GM12878 (cell line): ENCODE data around the gene OGDHL. TPM values are rescaled to one million over a fixed set of nuclear protein-coding genes. Genes with fewer than 3 reads are reported as not detected.

Experiments used
- ATAC-seq: fragments of 200-7000 bp; cut with Tn5 transposase; 3 replicates; pipeline ENCODE4 v1.9.1; 2020; ENCODE audit warnings: mild to moderate bottlenecking, moderate library complexity
- BruUV-seq: library from RNA; stranded (reverse); fragments of 400-500 nt; replicated peaks from 2 replicates; lab custom pipeline; 2021; lab: Mats Ljungman, UMichigan
- CTCF ChIA-PET: fragments of 300-600 bp; sonication (Branson Sonifier 250); formaldehyde crosslinking; extraction: SDS; loops from one replicate; lab custom pipeline; 2021; ENCODE audit warnings: inconsistent platforms; lab: Yijun Ruan, JAX
- POLR2A ChIA-PET: fragments of 350-600 bp; formaldehyde crosslinking; extraction: SDS; loops from one replicate; lab custom pipeline; 2021; ENCODE audit warnings: inconsistent platforms; lab: Charles Lee
- RAD21 ChIA-PET: fragments of 300-600 bp; sonication (Branson Sonifier 250); formaldehyde crosslinking; loops from one replicate; lab custom pipeline; 2023; ENCODE audit warnings: antibody characterized with exemption; ENCODE audit not compliant: unreplicated experiment; lab: Charles Lee
- SMC1A ChIA-PET: fragments of 300-600 bp; sonication (Branson Sonifier 250); formaldehyde crosslinking; loops from one replicate; lab custom pipeline; 2023; ENCODE audit not compliant: unreplicated experiment, uncharacterized antibody; lab: Charles Lee
- DNase-seq: peaks from one replicate; pipeline ENCODE4 v3.0.0-alpha.2; 2011; ENCODE audit warnings: low read depth, low spot score
- FAIRE-seq: peaks from 3 replicates; lab custom pipeline; 2011; peaks lifted over from hg19 to GRCh38; lab: Jason Lieb, UNC
- H2AFZ ChIP-seq: 2 replicates; pipeline ENCODE4 v1.6.0; 2011; ENCODE audit warnings: low read depth, low read length, control low read depth; ENCODE audit not compliant: control insufficient read depth
- H3K27ac ChIP-seq: 2 replicates; pipeline ENCODE4 v1.5.1; 2011; ENCODE audit warnings: control low read depth; ENCODE audit not compliant: control insufficient read depth, insufficient read depth
- H3K27me3 ChIP-seq, 2 experiments: replicated peaks in 1 of 2; 2 replicates each; pipeline versions ENCODE4 v1.6.0 to v1.6.1; 2011; ENCODE audit warnings: low read length in 1 of 2; ENCODE audit not compliant: control insufficient read depth in 2 of 2, insufficient read depth in 2 of 2
- H3K36me3 ChIP-seq, 2 experiments: 2 replicates each; pipeline ENCODE4 v1.5.1; 2011; ENCODE audit warnings: low read length in 1 of 2; ENCODE audit not compliant: control insufficient read depth in 2 of 2, insufficient read depth in 2 of 2
- H3K4me1 ChIP-seq: 2 replicates; pipeline ENCODE4 v1.6.1; 2011; ENCODE audit warnings: mild to moderate bottlenecking, low read length, moderate library complexity, mixed read lengths; ENCODE audit not compliant: control insufficient read depth, insufficient read depth
- H3K4me2 ChIP-seq: 2 replicates; pipeline ENCODE4 v1.6.0; 2011; ENCODE audit warnings: control low read depth; ENCODE audit not compliant: control insufficient read depth, insufficient read depth
- H3K4me3 ChIP-seq: fragments of 200-600 bp; sonication (generic); 2 replicates; pipeline ENCODE4 v1.5.1; 2016
- H3K79me2 ChIP-seq: 2 replicates; pipeline ENCODE4 v1.6.0; 2011; ENCODE audit warnings: low read length; ENCODE audit not compliant: control insufficient read depth, insufficient read depth
- H3K9ac ChIP-seq: 2 replicates; pipeline ENCODE4 v1.8.0; 2011; ENCODE audit warnings: low read length, control low read depth, mixed read lengths; ENCODE audit not compliant: control insufficient read depth, insufficient read depth
- H3K9me3 ChIP-seq: replicated peaks from 3 replicates; pipeline ENCODE4 v1.5.1; 2011; ENCODE audit warnings: mild to moderate bottlenecking, low read length; ENCODE audit not compliant: control insufficient read depth, insufficient read depth
- H4K20me1 ChIP-seq: 2 replicates; pipeline ENCODE4 v1.6.0; 2011; ENCODE audit not compliant: control insufficient read depth, insufficient read depth
- BACH1 ChIP-seq: fragments of 450-650 bp; IDR thresholded peaks from 2 replicates; pipeline ENCODE4 v1.6.1; 2017; ENCODE audit warnings: mild to moderate bottlenecking, borderline replicate concordance
- FOXM1 ChIP-seq: IDR thresholded peaks from 2 replicates; pipeline ENCODE4 v1.6.1; 2012; ENCODE audit warnings: low read depth, mild to moderate bottlenecking, inconsistent platforms, low read length, moderate library complexity
- MYB ChIP-seq: fragments of 150-350 bp; IDR thresholded peaks from 2 replicates; pipeline ENCODE4 v1.6.1; 2014; ENCODE audit warnings: mild to moderate bottlenecking, low read depth, low read length, borderline replicate concordance
- POU2F2 ChIP-seq: IDR thresholded peaks from 3 replicates; pipeline ENCODE4 v1.6.1; 2011; ENCODE audit warnings: low read depth, mild to moderate bottlenecking, low read length, borderline replicate concordance
- SIN3A ChIP-seq: IDR thresholded peaks from 2 replicates; pipeline ENCODE4 v1.6.1; 2012; ENCODE audit warnings: low read depth, low read length, improper control_type of control experiment
- STAT1 ChIP-seq: fragments of 450-650 bp; conservative IDR thresholded peaks from 2 replicates; pipeline ENCODE4 v1.6.1; 2014; ENCODE audit warnings: antibody characterized with exemption, mild to moderate bottlenecking
- TARDBP ChIP-seq: IDR thresholded peaks from 2 replicates; pipeline ENCODE4 v1.6.1; 2016; ENCODE audit warnings: borderline replicate concordance
- ZNF24 ChIP-seq: fragments of 450-650 bp; IDR thresholded peaks from 2 replicates; pipeline ENCODE4 v1.6.1; 2017; ENCODE audit warnings: antibody characterized with exemption, mild to moderate bottlenecking
- ZNF622 ChIP-seq: fragments of 450-650 bp; IDR thresholded peaks from 2 replicates; pipeline ENCODE4 v1.6.1; 2017; ENCODE audit warnings: mild to moderate bottlenecking, inconsistent platforms
- WGBS: methylation state at CpG from one replicate; pipeline ENCODE4 v1.1.6; 2016; ENCODE audit warnings: low lambda C conversion rate; ENCODE audit not compliant: insufficient replicate concordance, insufficient coverage; ENCODE audit errors: missing lambda C conversion rate; 5-methylcytosine and 5-hydroxymethylcytosine counted together
- in situ Hi-C: fragments of 300-500 bp; cut with MboI; formaldehyde crosslinking; loops from 9 replicates; pipeline ENCODE4 v1.14.3; 2018; ENCODE audit warnings: mixed read lengths
- intact Hi-C: fragments of 100-400 bp; cut with micrococcal nuclease; formaldehyde crosslinking; loops from one replicate; pipeline ENCODE4 v1.14.2; 2022; ENCODE audit not compliant: unreplicated experiment
- polyA plus RNA-seq, 11 experiments: library from polyadenylated mRNA; depleted of rRNA in 4 of 11; unstranded in 6 of 11; stranded (reverse) in 5 of 11; fragments of >200 nt; fragmentation: Nextera tagmentation in 4 of 11; fragmentation: Illumina TruSeq in 1 of 11; extraction: Ambion mirVana in 4 of 11; extraction: Trizol in 1 of 11; gene quantifications; 1 replicate in 1 of 11; 2 replicates in 10 of 11; pipeline versions ENCODE4 v1.2.1 to v1.2.3, GENCODE V29; 2011 to 2016; ENCODE audit warnings: inconsistent platforms in 2 of 11, missing spikeins in 2 of 11, low read depth in 1 of 11
- total RNA-seq, 4 experiments: library from RNA; depleted of rRNA in 3 of 4; stranded (reverse); fragments of >200 nt in 3 of 4; fragmentation: Illumina TruSeq in 1 of 4; extraction: Trizol in 1 of 4; gene quantifications; 2 replicates each; pipeline versions ENCODE4 v1.2.1 to v1.2.3, GENCODE V29; 2013 to 2021
- TF ChIP-seq, protein P1 (sequence below): fragments of 450-650 bp; formaldehyde crosslinking; IDR thresholded peaks from 2 replicates; pipeline ENCODE4 v1.5.0; 2022; ENCODE audit warnings: mild to moderate bottlenecking, missing genetic modification characterization
- TF ChIP-seq, protein P2 (sequence below): IDR thresholded peaks from 2 replicates; pipeline ENCODE4 v1.6.1; 2012; ENCODE audit warnings: low read depth, low read length, improper control_type of control experiment
- TF ChIP-seq, protein P3 (sequence below): IDR thresholded peaks from 2 replicates; pipeline ENCODE4 v1.6.1; 2011; ENCODE audit warnings: borderline replicate concordance, low read depth, mild to moderate bottlenecking, moderate library complexity, mixed read lengths, low read length; ENCODE audit not compliant: insufficient read depth; ENCODE audit errors: extremely low read length

Gene OGDHL
- total and polyA plus RNA-seq, 10 of the 15 experiments (the other 5 are each of a cell fraction or from before 2014, with no cell fraction given): 0.02 to 13.3 (median 0.34) TPM

DNA sequence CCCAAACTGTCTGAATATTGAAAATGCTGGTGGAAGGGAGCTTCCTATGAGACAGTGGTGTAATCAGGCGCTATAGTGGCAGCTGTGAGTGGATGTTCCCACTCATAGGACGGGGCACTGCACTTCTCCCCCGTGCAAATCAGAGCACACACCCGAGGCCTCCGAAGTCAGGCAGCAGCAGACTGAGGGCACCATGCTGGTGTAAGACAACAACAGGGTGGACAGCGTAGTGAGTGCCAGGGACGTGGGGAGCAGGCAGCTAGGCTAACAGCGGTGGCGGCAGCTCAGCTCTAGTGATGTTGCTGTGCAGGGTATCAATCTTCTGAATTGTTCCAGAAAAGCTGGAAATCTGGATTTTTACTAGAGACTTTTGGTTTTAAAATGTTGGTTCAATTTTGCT, 63.4 kb downstream of the OGDHL start:
- H3K9ac ChIP-seq: no peak overlapping the region
- in situ Hi-C loops (no loop called here), intact Hi-C loops (no loop called here)
- DNase-seq (no peak), FAIRE-seq (no peak), ATAC-seq (no peak)
- BruUV-seq: no TSS peak
- ChIA-PET CTCF (no interaction called here), SMC1A (no interaction called here), POLR2A (no interaction called here), RAD21 (no interaction called here)
- no peak overlapping the region for H2AFZ ChIP-seq
- H3K9me3 ChIP-seq: no peaks in the 10 kb centered on the region
- WGBS: 28% methylated on average over 9 of the region's 9 CpGs
- no peak overlapping the region for H3K4me3 ChIP-seq
- H4K20me1 ChIP-seq: no peaks in the 10 kb centered on the region
- no peak overlapping the region for H3K4me2 ChIP-seq
- H3K36me3 ChIP-seq: no peaks in the 10 kb centered on the region
- H3K27me3 ChIP-seq: peaks cover 0 to 2% of the 10 kb centered on the region in 2 experiments; a peak in 3 of 4 replicates
- TF ChIP-seq, protein P1, sequence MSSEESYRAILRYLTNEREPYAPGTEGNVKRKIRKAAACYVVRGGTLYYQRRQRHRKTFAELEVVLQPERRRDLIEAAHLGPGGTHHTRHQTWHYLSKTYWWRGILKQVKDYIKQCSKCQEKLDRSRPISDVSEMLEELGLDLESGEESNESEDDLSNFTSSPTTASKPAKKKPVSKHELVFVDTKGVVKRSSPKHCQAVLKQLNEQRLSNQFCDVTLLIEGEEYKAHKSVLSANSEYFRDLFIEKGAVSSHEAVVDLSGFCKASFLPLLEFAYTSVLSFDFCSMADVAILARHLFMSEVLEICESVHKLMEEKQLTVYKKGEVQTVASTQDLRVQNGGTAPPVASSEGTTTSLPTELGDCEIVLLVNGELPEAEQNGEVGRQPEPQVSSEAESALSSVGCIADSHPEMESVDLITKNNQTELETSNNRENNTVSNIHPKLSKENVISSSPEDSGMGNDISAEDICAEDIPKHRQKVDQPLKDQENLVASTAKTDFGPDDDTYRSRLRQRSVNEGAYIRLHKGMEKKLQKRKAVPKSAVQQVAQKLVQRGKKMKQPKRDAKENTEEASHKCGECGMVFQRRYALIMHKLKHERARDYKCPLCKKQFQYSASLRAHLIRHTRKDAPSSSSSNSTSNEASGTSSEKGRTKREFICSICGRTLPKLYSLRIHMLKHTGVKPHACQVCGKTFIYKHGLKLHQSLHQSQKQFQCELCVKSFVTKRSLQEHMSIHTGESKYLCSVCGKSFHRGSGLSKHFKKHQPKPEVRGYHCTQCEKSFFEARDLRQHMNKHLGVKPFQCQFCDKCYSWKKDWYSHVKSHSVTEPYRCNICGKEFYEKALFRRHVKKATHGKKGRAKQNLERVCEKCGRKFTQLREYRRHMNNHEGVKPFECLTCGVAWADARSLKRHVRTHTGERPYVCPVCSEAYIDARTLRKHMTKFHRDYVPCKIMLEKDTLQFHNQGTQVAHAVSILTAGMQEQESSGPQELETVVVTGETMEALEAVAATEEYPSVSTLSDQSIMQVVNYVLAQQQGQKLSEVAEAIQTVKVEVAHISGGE (CRISPR knock-in tag): no peak
- TF ChIP-seq TARDBP: no peak
- H3K4me1 ChIP-seq: no peaks in the 10 kb centered on the region
- H3K79me2 ChIP-seq: no peaks in the 10 kb centered on the region
- H3K27ac ChIP-seq: no peak overlapping the region

DNA sequence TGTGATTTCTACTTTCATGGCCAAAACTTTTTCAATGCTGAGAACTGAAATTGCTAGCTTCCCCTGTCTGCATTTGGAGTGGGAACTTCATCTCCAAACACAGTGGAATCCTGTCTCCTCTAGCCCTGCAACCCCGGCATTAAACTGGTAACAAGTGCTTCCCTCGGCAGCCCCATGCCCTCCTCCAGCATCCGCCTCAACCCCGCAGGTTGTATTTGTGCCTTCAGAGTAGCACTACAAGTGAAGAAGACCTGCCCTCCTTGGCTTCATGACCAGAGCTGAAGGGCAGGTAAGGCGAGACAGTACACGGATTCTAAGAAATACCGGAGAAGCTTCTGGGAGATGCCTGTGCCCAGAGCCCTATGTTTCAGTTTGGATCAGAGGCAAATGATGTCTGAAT, 65.8 kb downstream of the OGDHL start:
- ATAC-seq (no peak), DNase-seq (no peak), FAIRE-seq (no peak)
- intact Hi-C loops: no loop called here
- in situ Hi-C loops: no loop called here
- POLR2A ChIA-PET: interaction anchor here (0.6 kb wide), 1 partner anchor 14 kb away, joined by 4 read pairs; no protein-coding TSS in a partner anchor
- Histone ChIP-seq H4K20me1 (no peaks in the 10 kb centered on the region), H3K9me3 (no peaks in the 10 kb centered on the region), H3K36me3 (no peaks in the 10 kb centered on the region), H3K79me2 (no peaks in the 10 kb centered on the region), H2AFZ (no peak overlapping the region), H3K4me3 (no peak overlapping the region), H3K9ac (no peak overlapping the region), H3K27ac (no peak overlapping the region), H3K4me2 (no peak overlapping the region), H3K4me1 (no peaks in the 10 kb centered on the region), H3K27me3 (peaks cover 0 to 6% of the 10 kb centered on the region in 2 experiments)
- 53% methylated on average over 7 of the region's 7 CpGs for WGBS
- RAD21 ChIA-PET: no interaction called here
- CTCF ChIA-PET: no interaction called here
- BruUV-seq: no TSS peak
- SMC1A ChIA-PET: no interaction called here
- TF ChIP-seq FOXM1 (no peak), STAT1 (no peak), ZNF622 (no peak), MYB (no peak), POU2F2 (no peak), SIN3A (no peak), BACH1 (no peak), ZNF24 (no peak)
- TF ChIP-seq, protein P2, sequence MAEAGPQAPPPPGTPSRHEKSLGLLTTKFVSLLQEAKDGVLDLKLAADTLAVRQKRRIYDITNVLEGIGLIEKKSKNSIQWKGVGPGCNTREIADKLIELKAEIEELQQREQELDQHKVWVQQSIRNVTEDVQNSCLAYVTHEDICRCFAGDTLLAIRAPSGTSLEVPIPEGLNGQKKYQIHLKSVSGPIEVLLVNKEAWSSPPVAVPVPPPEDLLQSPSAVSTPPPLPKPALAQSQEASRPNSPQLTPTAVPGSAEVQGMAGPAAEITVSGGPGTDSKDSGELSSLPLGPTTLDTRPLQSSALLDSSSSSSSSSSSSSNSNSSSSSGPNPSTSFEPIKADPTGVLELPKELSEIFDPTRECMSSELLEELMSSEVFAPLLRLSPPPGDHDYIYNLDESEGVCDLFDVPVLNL: no peak
- TF ChIP-seq, protein P3, sequence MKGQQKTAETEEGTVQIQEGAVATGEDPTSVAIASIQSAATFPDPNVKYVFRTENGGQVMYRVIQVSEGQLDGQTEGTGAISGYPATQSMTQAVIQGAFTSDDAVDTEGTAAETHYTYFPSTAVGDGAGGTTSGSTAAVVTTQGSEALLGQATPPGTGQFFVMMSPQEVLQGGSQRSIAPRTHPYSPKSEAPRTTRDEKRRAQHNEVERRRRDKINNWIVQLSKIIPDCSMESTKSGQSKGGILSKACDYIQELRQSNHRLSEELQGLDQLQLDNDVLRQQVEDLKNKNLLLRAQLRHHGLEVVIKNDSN: no peak
